SK-N-SH treated with all-trans-retinoic acid at 6 μM for 48 hours (cell line): Measurements from ENCODE around the gene SEMA3F.

Experiments
- ARNTL ChIP-seq: fragments of 450-650 bp; formaldehyde crosslinking; IDR thresholded peaks from 2 replicates; pipeline ENCODE4 v1.5.0; 2020; ENCODE audit warnings: low read depth, mild to moderate bottlenecking, moderate library complexity, borderline replicate concordance
- BACH2 ChIP-seq: fragments of 250-450 bp; sonication (Bioruptor Pico); IDR thresholded peaks from 2 replicates; pipeline ENCODE4 v1.9.0; 2021; ENCODE audit warnings: mild to moderate bottlenecking, borderline replicate concordance
- GLIS3 ChIP-seq: fragments of 250-450 bp; sonication (Bioruptor Pico); IDR thresholded peaks from 2 replicates; pipeline ENCODE4 v1.5.0; 2020; ENCODE audit warnings: mild to moderate bottlenecking, moderate library complexity
- RARB ChIP-seq: fragments of 250-450 bp; sonication (Bioruptor Pico); IDR thresholded peaks from 2 replicates; pipeline ENCODE4 v1.8.0; 2021; ENCODE audit warnings: mild to moderate bottlenecking, moderate library complexity

DNA sequence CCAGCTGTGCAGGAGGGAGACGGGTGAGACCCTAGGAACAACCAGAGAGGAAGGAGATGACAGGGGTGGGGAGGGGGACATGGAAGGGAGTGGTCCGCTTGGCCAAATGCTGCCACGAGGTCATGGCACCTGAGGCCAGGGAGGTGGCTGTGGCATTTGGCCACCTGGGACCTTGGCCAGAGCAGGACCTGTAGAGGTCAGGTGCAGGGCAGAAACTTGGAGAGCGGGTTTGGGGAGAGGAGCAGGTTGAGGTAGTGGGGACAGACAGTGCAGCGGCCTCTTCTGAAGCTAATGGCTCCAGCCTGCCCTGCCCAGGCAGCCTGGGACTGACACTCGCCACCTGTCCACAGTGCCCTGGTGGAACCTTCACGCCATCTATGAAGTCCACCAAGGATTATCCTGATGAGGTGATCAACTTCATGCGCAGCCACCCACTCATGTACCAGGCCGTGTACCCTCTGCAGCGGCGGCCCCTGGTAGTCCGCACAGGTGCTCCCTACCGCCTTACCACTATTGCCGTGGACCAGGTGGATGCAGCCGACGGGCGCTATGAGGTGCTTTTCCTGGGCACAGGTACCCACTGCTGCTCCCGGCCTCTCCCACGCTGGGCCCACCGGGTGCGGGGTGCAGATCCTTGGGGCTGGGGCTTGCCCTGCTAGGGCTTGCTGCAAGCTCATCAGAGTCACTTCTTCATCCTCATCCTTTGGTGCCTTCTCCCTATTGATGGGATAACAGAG lies 29.3 kb downstream of the SEMA3F start:
- TF ChIP-seq ARNTL (CRISPR knock-in tag), result no peak
- no peak for TF ChIP-seq GLIS3 (CRISPR knock-in tag)
- no peak for TF ChIP-seq BACH2 (CRISPR knock-in tag)
- no peak for TF ChIP-seq RARB (CRISPR knock-in tag)
